GM06990 (cell line): Measurements from ENCODE around the gene WNT11.

Source experiments
- DNase-seq: peaks from one replicate; pipeline ENCODE4 v3.0.0-alpha.2; 2011; ENCODE audit not compliant: insufficient read length; ENCODE audit errors: extremely low read depth
- H3K27me3 ChIP-seq: replicated peaks from 2 replicates; pipeline ENCODE4 v1.6.0; 2011; ENCODE audit warnings: low read length; ENCODE audit not compliant: control insufficient read depth, insufficient read depth
- H3K36me3 ChIP-seq: 2 replicates; pipeline ENCODE4 v1.5.1; 2011; ENCODE audit warnings: low read length; ENCODE audit not compliant: control insufficient read depth, insufficient read depth
- H3K4me3 ChIP-seq: replicated peaks from 2 replicates; pipeline ENCODE4 v1.5.1; 2011; ENCODE audit warnings: low read depth, mild to moderate bottlenecking, control low read depth, low read length
- CTCF ChIP-seq: IDR thresholded peaks from 2 replicates; pipeline ENCODE4 v1.5.1; 2011; ENCODE audit warnings: low read length, control low read depth, mild to moderate bottlenecking, inconsistent platforms; ENCODE audit not compliant: insufficient read depth, poor library complexity, severe bottlenecking

WNT11 gene

GRCh38 chr11:76160856-76161255, 45.4 kb downstream of the WNT11 start:
- Histone ChIP-seq H3K36me3 (no peaks in the 10 kb centered on the region), H3K27me3 (no peaks in the 10 kb centered on the region; the same call in none of the 2 replicates), H3K4me3 (no peak overlapping the region)
- TF ChIP-seq CTCF = no peak
- no peak for DNase-seq

GRCh38 chr11:76159983-76160661, 46.2 kb downstream of the WNT11 start:
- Histone ChIP-seq H3K27me3 (no peaks in the 10 kb centered on the region; the same call in none of the 2 replicates), H3K36me3 (no peaks in the 10 kb centered on the region), H3K4me3 (no peak overlapping the region)
- no peak for TF ChIP-seq CTCF
- no peak for DNase-seq

GRCh38 chr11:76159303-76159937, 46.9 kb downstream of the WNT11 start:
- Histone ChIP-seq H3K27me3 (no peaks in the 10 kb centered on the region; the same call in none of the 2 replicates), H3K4me3 (no peak overlapping the region), H3K36me3 (no peaks in the 10 kb centered on the region)
- DNase-seq = no peak
- TF ChIP-seq CTCF = no peak

GRCh38 chr11:76158394-76159302, 47.7 kb downstream of the WNT11 start:
- no peaks in the 10 kb centered on the region; the same call in none of the 2 replicates for H3K27me3 ChIP-seq
- no peak overlapping the region for H3K4me3 ChIP-seq
- DNase-seq = no peak
- TF ChIP-seq CTCF = no peak
- H3K36me3 ChIP-seq = no peaks in the 10 kb centered on the region

- H3K27me3 ChIP-seq = no peaks in the 10 kb centered on the region; the same call in none of the 2 replicates
- TF ChIP-seq CTCF = no peak
- no peaks in the 10 kb centered on the region for H3K36me3 ChIP-seq
- H3K4me3 ChIP-seq = no peak overlapping the region
- DNase-seq = no peak
These were observed 48.4 kb downstream of the WNT11 start for GRCh38 chr11:76157891-76158290.
